SU-DHL-6 (cell line): ENCODE results near the gene GPR135.

Experiments
- EZH2phosphoT487 ChIP-seq: fragments of 200-600 bp; sonication (generic), shearing (Covaris generic); conservative IDR thresholded peaks from 2 replicates; pipeline ENCODE4 v1.6.1; 2018; ENCODE audit warnings: mild to moderate bottlenecking, antibody characterized with exemption, low read length, moderate library complexity, mixed read lengths
- TF ChIP-seq, protein P1 (sequence below): fragments of 200-600 bp; sonication (generic); IDR thresholded peaks from one replicate; pipeline ENCODE4 v1.5.1; 2017; ENCODE audit warnings: antibody characterized with exemption, mild to moderate bottlenecking, low read length, moderate library complexity; ENCODE audit not compliant: insufficient read depth, poor library complexity, severe bottlenecking

DNA sequence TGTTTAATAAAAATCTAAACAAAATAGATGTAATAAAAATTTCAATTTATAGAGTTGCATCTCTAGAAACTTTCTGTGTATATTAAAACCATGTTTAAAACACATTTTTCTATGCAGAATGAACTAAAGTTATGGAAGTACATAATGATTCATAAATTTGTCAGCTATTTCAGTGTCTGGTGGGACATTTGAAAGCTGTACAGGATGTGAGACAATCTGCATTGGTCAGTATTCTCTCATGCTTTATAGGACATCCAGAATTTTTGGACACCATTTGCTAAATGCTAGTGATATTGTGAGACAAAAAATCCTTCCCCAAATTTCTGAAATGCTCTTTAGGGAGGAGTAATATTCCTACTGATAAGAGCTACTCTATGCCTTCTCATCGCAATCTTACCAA lies 13.3 kb downstream of the GPR135 start:
- TF ChIP-seq, protein P1, sequence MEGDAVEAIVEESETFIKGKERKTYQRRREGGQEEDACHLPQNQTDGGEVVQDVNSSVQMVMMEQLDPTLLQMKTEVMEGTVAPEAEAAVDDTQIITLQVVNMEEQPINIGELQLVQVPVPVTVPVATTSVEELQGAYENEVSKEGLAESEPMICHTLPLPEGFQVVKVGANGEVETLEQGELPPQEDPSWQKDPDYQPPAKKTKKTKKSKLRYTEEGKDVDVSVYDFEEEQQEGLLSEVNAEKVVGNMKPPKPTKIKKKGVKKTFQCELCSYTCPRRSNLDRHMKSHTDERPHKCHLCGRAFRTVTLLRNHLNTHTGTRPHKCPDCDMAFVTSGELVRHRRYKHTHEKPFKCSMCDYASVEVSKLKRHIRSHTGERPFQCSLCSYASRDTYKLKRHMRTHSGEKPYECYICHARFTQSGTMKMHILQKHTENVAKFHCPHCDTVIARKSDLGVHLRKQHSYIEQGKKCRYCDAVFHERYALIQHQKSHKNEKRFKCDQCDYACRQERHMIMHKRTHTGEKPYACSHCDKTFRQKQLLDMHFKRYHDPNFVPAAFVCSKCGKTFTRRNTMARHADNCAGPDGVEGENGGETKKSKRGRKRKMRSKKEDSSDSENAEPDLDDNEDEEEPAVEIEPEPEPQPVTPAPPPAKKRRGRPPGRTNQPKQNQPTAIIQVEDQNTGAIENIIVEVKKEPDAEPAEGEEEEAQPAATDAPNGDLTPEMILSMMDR, result no peak
- no peak for TF ChIP-seq EZH2phosphoT487
